HepG2 (cell line): Measurements from ENCODE around the gene MEGF11. TPM values are rescaled to one million over a fixed set of nuclear protein-coding genes. Genes with fewer than 3 reads are reported as not detected.

Experiments used
- ATAC-seq: fragments of 200-7000 bp; cut with Tn5 transposase; 3 replicates; pipeline ENCODE4 v1.9.1; 2020; ENCODE audit warnings: mild to moderate bottlenecking, moderate library complexity
- BruUV-seq: library from RNA; stranded (reverse); fragments of 400-500 nt; replicated peaks from 2 replicates; lab custom pipeline; 2021; lab: Mats Ljungman, UMichigan
- CTCF ChIA-PET: fragments of 300-600 bp; formaldehyde crosslinking; extraction: SDS; loops from one replicate; lab custom pipeline; 2021; ENCODE audit warnings: low total read pairs, inconsistent platforms, low intra/inter-chr PET ratio; lab: Yijun Ruan, JAX
- POLR2A ChIA-PET: fragments of 350-600 bp; sonication (Branson Sonifier 250); formaldehyde crosslinking; loops from one replicate; lab custom pipeline; 2020; ENCODE audit warnings: antibody characterized with exemption, inconsistent platforms; lab: Yijun Ruan, JAX
- DNase-seq: peaks from one replicate; pipeline ENCODE4 v3.0.0-alpha.2; 2015; ENCODE audit warnings: low spot score
- FAIRE-seq: peaks from 3 replicates; lab custom pipeline; 2011; peaks lifted over from hg19 to GRCh38; lab: Jason Lieb, UNC
- H2AFZ ChIP-seq: one replicate; pipeline ENCODE4 v1.6.1; 2011; ENCODE audit warnings: low read length, inconsistent platforms
- H3K27ac ChIP-seq: fragments of 300-600 bp; 3 replicates; pipeline ENCODE4 v1.8.0; 2011; ENCODE audit warnings: mixed run types, mild to moderate bottlenecking, mixed read lengths, low read length, inconsistent platforms; ENCODE audit not compliant: insufficient read depth; ENCODE audit errors: extremely low read length
- H3K27me3 ChIP-seq, 2 experiments: fragments of 200-600 bp in 1 of 2; 2 replicates in 1 of 2; 3 replicates in 1 of 2; pipeline versions ENCODE4 v1.6.0 to v1.8.0; 2011; ENCODE audit warnings: low read length in 2 of 2, mild to moderate bottlenecking in 2 of 2, moderate library complexity in 2 of 2, inconsistent platforms in 1 of 2; ENCODE audit not compliant: insufficient read depth in 2 of 2, control insufficient read depth in 1 of 2
- H3K36me3 ChIP-seq, 2 experiments: fragments of 200-600 bp in 1 of 2; replicated peaks in 1 of 2; 2 replicates in 1 of 2; 3 replicates in 1 of 2; pipeline versions ENCODE4 v1.5.1 to v1.8.0; 2011; ENCODE audit warnings: low read length in 2 of 2, inconsistent platforms in 1 of 2; ENCODE audit not compliant: insufficient read depth in 2 of 2, control insufficient read depth in 1 of 2
- H3K4me1 ChIP-seq: 2 replicates; pipeline ENCODE4 v1.5.1; 2012; ENCODE audit warnings: low read length, inconsistent platforms; ENCODE audit not compliant: insufficient read depth
- H3K4me2 ChIP-seq: 2 replicates; pipeline ENCODE4 v1.6.0; 2011; ENCODE audit warnings: low read depth, low read length, inconsistent platforms
- H3K4me3 ChIP-seq, 3 experiments: fragments of 200-600 bp in 1 of 3; sonication (generic), shearing (Covaris generic) in 1 of 3; replicated peaks in 1 of 3; 2 replicates each; pipeline ENCODE4 v1.5.1; 2011 to 2016; ENCODE audit warnings: low read length in 3 of 3, inconsistent platforms in 2 of 3, low read depth in 2 of 3, mild to moderate bottlenecking in 2 of 3, control low read depth in 1 of 3, mixed read lengths in 1 of 3; ENCODE audit not compliant: insufficient read depth in 1 of 3
- H3K79me2 ChIP-seq: one replicate; pipeline ENCODE4 v1.6.1; 2011; ENCODE audit warnings: low read length, inconsistent platforms; ENCODE audit not compliant: insufficient read depth
- H3K9ac ChIP-seq: 2 replicates; pipeline ENCODE4 v1.6.0; 2011; ENCODE audit warnings: mild to moderate bottlenecking, low read depth, low read length, inconsistent platforms; ENCODE audit not compliant: insufficient read depth
- H3K9me3 ChIP-seq: 2 replicates; pipeline ENCODE4 v1.5.1; 2012; ENCODE audit warnings: mild to moderate bottlenecking, low read length
- H4K20me1 ChIP-seq: 2 replicates; pipeline ENCODE4 v1.6.0; 2011; ENCODE audit warnings: inconsistent platforms, mild to moderate bottlenecking, low read length, moderate library complexity; ENCODE audit not compliant: insufficient read depth
- JUNB ChIP-seq: sonication (generic); formaldehyde crosslinking; IDR thresholded peaks from 2 replicates; pipeline ENCODE4 v1.8.0; 2022; ENCODE audit warnings: missing genetic modification reagents, mild to moderate bottlenecking, borderline replicate concordance
- PBX3 ChIP-seq: sonication (generic); formaldehyde crosslinking; IDR thresholded peaks from 2 replicates; pipeline ENCODE4 v1.8.1; 2023; ENCODE audit warnings: missing genetic modification reagents, inconsistent platforms, borderline replicate concordance
- RBAK ChIP-seq: sonication (generic); formaldehyde crosslinking; IDR thresholded peaks from 2 replicates; pipeline ENCODE4 v1.5.1; 2020; ENCODE audit warnings: mild to moderate bottlenecking, missing genetic modification reagents
- TIGD3 ChIP-seq: sonication (generic); formaldehyde crosslinking; IDR thresholded peaks from 2 replicates; pipeline ENCODE4 v1.5.1; 2020; ENCODE audit warnings: mild to moderate bottlenecking, missing genetic modification reagents, borderline replicate concordance
- UBTF ChIP-seq: sonication (generic); formaldehyde crosslinking; IDR thresholded peaks from 2 replicates; pipeline ENCODE4 v1.4.0; 2020; ENCODE audit warnings: mild to moderate bottlenecking, missing genetic modification reagents
- ZBTB49 ChIP-seq: sonication (generic); formaldehyde crosslinking; IDR thresholded peaks from 2 replicates; pipeline ENCODE4 v1.4.0; 2020; ENCODE audit warnings: missing genetic modification reagents, borderline replicate concordance
- ZNF280B ChIP-seq: sonication (generic); formaldehyde crosslinking; IDR thresholded peaks from 2 replicates; pipeline ENCODE4 v1.5.0; 2020; ENCODE audit warnings: missing genetic modification reagents, mild to moderate bottlenecking, borderline replicate concordance
- ZNF577 ChIP-seq: sonication (generic); formaldehyde crosslinking; IDR thresholded peaks from 2 replicates; pipeline ENCODE4 v1.4.0; 2020; ENCODE audit warnings: mild to moderate bottlenecking, low read depth, missing genetic modification reagents, borderline replicate concordance
- WGBS: methylation state at CpG from one replicate; pipeline ENCODE4 v1.1.6; 2017; ENCODE audit warnings: low lambda C conversion rate; 5-methylcytosine and 5-hydroxymethylcytosine counted together
- in situ Hi-C: cut with HindIII; loops from 2 replicates; pipeline ENCODE4 v1.10.0; 2017; ENCODE audit warnings: low pct_unique_long_range_greater_than_20kb; ENCODE audit not compliant: extremely low pct_ligation_motif_present
- intact Hi-C: fragments of 100-400 bp; cut with micrococcal nuclease; formaldehyde crosslinking; loops from one replicate; pipeline ENCODE4 v1.10.0; 2022; ENCODE audit not compliant: unreplicated experiment
- polyA plus RNA-seq, 8 experiments: library from polyadenylated mRNA; depleted of rRNA in 3 of 8; stranded (reverse) in 7 of 8; unstranded in 1 of 8; fragments of >200 nt; fragmentation: Illumina TruSeq in 4 of 8; extraction: Trizol in 4 of 8; gene quantifications; 2 replicates each; pipeline versions ENCODE4 v1.2.1 to v1.2.3, GENCODE V29; 2011 to 2016; ENCODE audit warnings: low read depth in 4 of 8, missing spikeins in 1 of 8, mixed read lengths in 1 of 8; ENCODE audit not compliant: insufficient read depth in 1 of 8
- total RNA-seq, 5 experiments: library from RNA; depleted of rRNA; stranded (reverse); fragments of >200 nt; fragmentation: Illumina TruSeq; extraction: Trizol; gene quantifications; 2 replicates each; pipeline ENCODE4 v1.2.3, GENCODE V29; 2016; ENCODE audit warnings: low read depth in 1 of 5

The MEGF11 gene
- total and polyA plus RNA-seq, 2 of the 13 experiments (the other 11 are each of a cell fraction or from before 2014, with no cell fraction given): not detected

DNA sequence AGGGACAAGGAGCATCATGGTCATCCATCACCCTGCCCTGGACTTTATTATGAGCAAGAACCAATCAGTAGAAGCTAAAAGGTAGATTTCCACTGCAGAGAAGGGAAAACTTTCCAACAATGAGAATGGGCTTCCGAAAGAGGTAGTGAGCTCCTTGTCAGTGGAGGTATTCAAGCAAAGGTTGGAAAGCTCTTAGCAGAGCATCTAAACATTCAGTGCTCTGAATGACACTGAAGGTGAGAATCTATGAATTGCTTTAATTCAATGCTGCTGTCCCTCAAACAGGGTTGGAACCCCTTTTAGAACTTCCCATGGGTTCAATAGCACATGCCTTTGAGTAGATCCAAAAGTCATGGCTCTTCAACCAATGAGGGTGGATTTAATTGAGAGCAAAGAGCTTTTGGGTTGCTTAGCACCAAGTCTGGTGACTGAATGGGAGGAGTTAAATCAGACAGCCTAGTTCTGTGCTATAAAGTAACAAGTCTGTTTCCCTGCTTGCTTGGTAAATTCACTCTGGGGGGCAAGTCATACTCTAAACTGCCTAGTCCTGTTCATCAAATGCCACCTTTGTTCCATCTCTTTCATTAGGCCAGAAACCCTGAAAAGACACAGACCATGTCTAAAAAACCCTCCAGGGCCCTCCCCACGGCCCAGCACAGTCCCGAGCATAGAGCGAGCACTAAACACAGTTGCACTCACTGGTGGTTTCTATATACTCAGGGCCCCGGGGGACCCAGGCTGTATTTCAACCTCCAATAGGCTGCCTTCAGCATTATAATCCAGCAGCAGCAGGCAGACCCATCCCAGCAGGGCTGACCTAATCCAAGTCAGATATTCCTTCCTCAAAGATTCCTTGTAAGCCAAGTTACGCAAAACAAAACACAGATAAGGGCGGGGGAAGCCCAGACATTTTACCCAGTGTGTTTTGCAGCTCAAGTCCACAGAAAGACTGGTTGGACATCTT lies 161.2 kb downstream of the MEGF11 start (continued):
- no peak for TF ChIP-seq ZNF280B (CRISPR knock-in tag)
- no peak for TF ChIP-seq JUNB (CRISPR knock-in tag)
- TF ChIP-seq ZNF577 (CRISPR knock-in tag): no peak

GRCh38 chr15:66089509-66089908 lies 164.0 kb downstream of the MEGF11 start:
- ATAC-seq (no peak), DNase-seq (no peak), FAIRE-seq (no peak)
- H3K4me3 ChIP-seq: no peak overlapping the region
- no peaks in the 10 kb centered on the region for H3K79me2 ChIP-seq
- no peaks in the 10 kb centered on the region for H3K9me3 ChIP-seq
- intact Hi-C loops (loop anchor here (10.0 kb wide), 1 partner anchor 175 kb away; no protein-coding TSS in a partner anchor), in situ Hi-C loops (no loop called here)
- no peaks in the 10 kb centered on the region for H3K4me1 ChIP-seq
- H3K9ac ChIP-seq: no peak overlapping the region
- WGBS: 13% methylated on average over 5 of the region's 5 CpGs
- no peak overlapping the region for H2AFZ ChIP-seq
- no TSS peak for BruUV-seq
- no peaks in the 10 kb centered on the region for H3K36me3 ChIP-seq
- H3K4me2 ChIP-seq: no peak overlapping the region
- ChIA-PET POLR2A (no interaction called here), CTCF (no interaction called here)
- no peak overlapping the region for H3K27ac ChIP-seq
- H3K27me3 ChIP-seq: no peaks in the 10 kb centered on the region
- H4K20me1 ChIP-seq: no peaks in the 10 kb centered on the region
- TF ChIP-seq RBAK (CRISPR knock-in tag) (no peak), TIGD3 (CRISPR knock-in tag) (no peak), ZBTB49 (no peak), PBX3 (CRISPR knock-in tag) (no peak), ZNF280B (CRISPR knock-in tag) (no peak), UBTF (CRISPR knock-in tag) (no peak)
